Stimulated activated CD4-positive, alpha-beta T cell treated with anti-CD3 and anti-CD28 coated beads, Interleukin-1b, Interleukin-23, amount 100 ng/mL, for 4 hours (primary cell): ENCODE data around the gene PUM2.

Experiments
- DNase-seq, 2 donors: peaks; one replicate each; pipeline ENCODE4 v3.0.0-alpha.2; 2020; ENCODE audit warnings: low read depth in 2 of 2

PUM2 gene

GRCh38 chr2:20203521-20204225 lies 147.0 kb downstream of the PUM2 start:
- DNase-seq = no peak

- no peak for DNase-seq
These were observed 147.6 kb downstream of the PUM2 start for GRCh38 chr2:20203072-20203471.

GRCh38 chr2:20201671-20202070 lies 149.0 kb downstream of the PUM2 start:
- DNase-seq = no peak

- no peak for DNase-seq
These were observed 149.7 kb downstream of the PUM2 start for GRCh38 chr2:20200697-20201555.

DNA sequence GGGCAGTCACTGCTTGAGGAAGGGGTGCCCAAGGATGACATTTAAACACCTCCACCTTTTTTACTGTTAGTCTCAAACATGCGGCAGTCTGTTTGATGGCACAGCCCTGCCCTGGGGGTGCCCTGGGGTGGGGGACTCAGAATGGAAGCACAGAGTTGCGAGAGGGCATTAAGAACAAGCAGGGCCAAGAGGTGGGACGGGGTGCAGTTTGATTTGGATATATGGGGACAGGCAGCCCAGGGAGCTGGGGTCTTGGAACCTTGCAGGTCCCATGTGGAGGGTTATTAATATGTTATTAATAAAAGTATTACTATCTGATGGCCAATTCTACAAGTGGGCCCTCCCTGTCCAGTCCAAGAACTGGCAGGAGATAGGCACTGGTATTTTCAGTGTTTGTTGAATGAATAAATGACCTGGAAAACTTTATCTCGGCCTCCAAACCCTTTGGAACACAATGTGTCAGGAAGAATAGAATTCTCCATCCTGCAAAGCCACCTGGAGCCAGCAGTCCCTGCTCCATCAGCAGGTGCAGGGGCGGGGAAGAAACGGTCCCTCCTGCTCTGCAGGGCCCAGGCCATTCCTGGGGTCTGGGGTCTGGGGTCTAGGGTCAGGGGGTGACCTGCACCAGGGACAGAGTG lies 150.9 kb downstream of the PUM2 start:
- DNase-seq = no peak

GRCh38 chr2:20198796-20199632 lies 151.6 kb downstream of the PUM2 start:
- no peak for DNase-seq
